ENCODE data around the gene WNT5A.

The WNT5A gene

GRCh38 chr3:55442861-55443260, 44.2 kb downstream of the WNT5A start:
- H3K9me3 ChIP-seq, result no peaks in the 10 kb centered on the region
- no peaks in the 10 kb centered on the region for H3K4me1 ChIP-seq
- H3K4me3 ChIP-seq (ENCODE audit: low read depth, low read length), result no peak overlapping the region
- no peaks in the 10 kb centered on the region for H3K36me3 ChIP-seq
- no peak for DNase-seq
- no peak for TF ChIP-seq CTCF (IDR thresholded peaks at IDR 0.05; ENCODE audit: low read depth, low read length)
- no peaks in the 10 kb centered on the region for H3K27me3 ChIP-seq

GRCh38 chr3:55441499-55441898, 45.6 kb downstream of the WNT5A start:
- no peak overlapping the region for H3K4me3 ChIP-seq (ENCODE audit: low read depth, low read length)
- DNase-seq, result no peak
- H3K9me3 ChIP-seq, result no peaks in the 10 kb centered on the region

GRCh38 chr3:55440104-55440708, 46.9 kb downstream of the WNT5A start:
- TF ChIP-seq CTCF (IDR thresholded peaks at IDR 0.05; ENCODE audit: low read depth, low read length), result no peak
- no peak overlapping the region for H3K4me3 ChIP-seq (ENCODE audit: low read depth, low read length)
- DNase-seq, result no peak

More at GRCh38 chr3:55441499-55441898, 45.6 kb downstream of the WNT5A start:
- no peaks in the 10 kb centered on the region for H3K27me3 ChIP-seq
- no peaks in the 10 kb centered on the region for H3K4me1 ChIP-seq
- H3K36me3 ChIP-seq, result no peaks in the 10 kb centered on the region
- no peak for TF ChIP-seq CTCF (IDR thresholded peaks at IDR 0.05; ENCODE audit: low read depth, low read length)

GRCh38 chr3:55439657-55440056, 47.4 kb downstream of the WNT5A start:
- H3K27me3 ChIP-seq, result no peaks in the 10 kb centered on the region
- no peak for DNase-seq
- H3K36me3 ChIP-seq, result no peaks in the 10 kb centered on the region
- no peak overlapping the region for H3K4me3 ChIP-seq (ENCODE audit: low read depth, low read length)
- H3K9me3 ChIP-seq, result no peaks in the 10 kb centered on the region
- no peaks in the 10 kb centered on the region for H3K4me1 ChIP-seq
- TF ChIP-seq CTCF (IDR thresholded peaks at IDR 0.05; ENCODE audit: low read depth, low read length), result no peak

More at GRCh38 chr3:55440104-55440708, 46.9 kb downstream of the WNT5A start:
- no peaks in the 10 kb centered on the region for H3K36me3 ChIP-seq
- H3K9me3 ChIP-seq, result no peaks in the 10 kb centered on the region
- H3K4me1 ChIP-seq, result no peaks in the 10 kb centered on the region
- H3K27me3 ChIP-seq, result no peaks in the 10 kb centered on the region

GRCh38 chr3:55436644-55437043, 50.5 kb downstream of the WNT5A start:
- Histone ChIP-seq H3K36me3 (no peaks in the 10 kb centered on the region), H3K9me3 (no peaks in the 10 kb centered on the region), H3K4me3 (ENCODE audit: low read depth, low read length) (no peak overlapping the region), H3K27me3 (no peaks in the 10 kb centered on the region), H3K4me1 (no peaks in the 10 kb centered on the region)
- no peak for DNase-seq
- no peak for TF ChIP-seq CTCF (IDR thresholded peaks at IDR 0.05; ENCODE audit: low read depth, low read length)

- Histone ChIP-seq H3K4me1 (no peaks in the 10 kb centered on the region), H3K4me3 (ENCODE audit: low read depth, low read length) (no peak overlapping the region), H3K36me3 (no peaks in the 10 kb centered on the region), H3K9me3 (no peaks in the 10 kb centered on the region), H3K27me3 (no peaks in the 10 kb centered on the region)
- TF ChIP-seq CTCF (IDR thresholded peaks at IDR 0.05; ENCODE audit: low read depth, low read length), result no peak
- no peak for DNase-seq
These were observed 51.6 kb downstream of the WNT5A start for GRCh38 chr3:55435491-55435890.

All from BE2C (cell line).